HG03558 (cell line): Measurements from ENCODE around the gene NPR2.

Experiments
- ATAC-seq: cut with Tn5 transposase; IDR thresholded peaks from one replicate; pipeline ENCODE4 v1.9.1; 2021; ENCODE audit warnings: moderate number of reproducible peaks; ENCODE audit not compliant: unreplicated experiment; ENCODE audit errors: extremely low read depth

NPR2 gene

GRCh38 chr9:35797311-35798109 is 6.1 kb downstream of the NPR2 start:
- no peak for ATAC-seq

DNA sequence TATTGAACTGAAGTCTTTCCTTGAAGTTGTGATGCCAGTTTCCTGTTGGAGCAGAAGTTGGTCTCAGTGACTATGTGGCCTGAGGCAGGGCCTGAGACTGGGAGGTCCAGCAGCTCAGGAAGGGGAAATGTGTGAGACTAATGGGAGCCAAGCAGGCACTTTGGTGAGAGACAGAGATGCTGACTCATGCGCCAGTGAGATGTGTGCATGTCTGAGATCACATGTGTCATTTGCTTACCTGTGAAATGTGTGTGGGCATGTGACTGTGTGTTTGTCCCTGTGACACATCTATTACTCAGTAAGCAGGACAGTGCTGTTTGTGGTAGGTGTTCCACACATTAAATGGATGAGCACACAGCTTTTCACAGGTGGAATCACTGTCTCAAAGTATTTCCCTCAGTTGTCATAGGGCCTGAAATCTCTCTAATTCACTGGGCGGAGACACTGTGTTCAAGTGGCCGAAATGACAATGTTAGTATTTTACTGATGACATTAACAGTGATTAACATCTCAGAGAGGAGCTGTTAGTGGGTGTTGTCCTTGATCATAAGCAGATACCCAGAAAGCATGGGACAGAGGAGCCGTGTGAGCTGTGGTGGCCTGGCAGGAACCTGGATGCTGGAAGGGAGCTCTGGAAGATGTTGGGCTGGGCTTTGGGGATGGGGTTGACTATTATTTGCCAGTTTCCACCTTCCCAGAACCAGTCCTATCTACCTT is 7.4 kb downstream of the NPR2 start:
- ATAC-seq: no peak

DNA sequence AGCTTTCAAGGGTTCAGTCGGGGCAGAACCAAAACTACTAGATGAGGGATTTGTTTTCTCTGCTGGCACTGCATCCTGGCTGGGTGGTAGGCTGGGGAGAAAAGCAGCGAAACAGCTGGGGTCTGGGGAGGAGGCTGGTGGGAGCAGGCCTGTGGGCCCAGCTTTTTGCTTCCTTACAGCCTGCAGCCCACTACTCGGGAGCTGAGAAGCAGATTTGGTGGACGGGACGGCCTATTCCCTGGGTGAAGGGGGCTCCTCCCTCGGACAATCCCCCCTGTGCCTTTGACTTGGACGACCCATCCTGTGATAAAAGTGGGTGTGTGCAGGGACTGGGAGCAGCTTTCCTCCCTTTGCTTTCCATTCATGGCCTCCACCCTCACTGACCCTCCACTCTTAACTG is 9.1 kb downstream of the NPR2 start:
- no peak for ATAC-seq

- ATAC-seq: no peak
These were observed 10.1 kb downstream of the NPR2 start for GRCh38 chr9:35801328-35802128.

GRCh38 chr9:35806101-35806500 is 14.7 kb downstream of the NPR2 start:
- no peak for ATAC-seq

DNA sequence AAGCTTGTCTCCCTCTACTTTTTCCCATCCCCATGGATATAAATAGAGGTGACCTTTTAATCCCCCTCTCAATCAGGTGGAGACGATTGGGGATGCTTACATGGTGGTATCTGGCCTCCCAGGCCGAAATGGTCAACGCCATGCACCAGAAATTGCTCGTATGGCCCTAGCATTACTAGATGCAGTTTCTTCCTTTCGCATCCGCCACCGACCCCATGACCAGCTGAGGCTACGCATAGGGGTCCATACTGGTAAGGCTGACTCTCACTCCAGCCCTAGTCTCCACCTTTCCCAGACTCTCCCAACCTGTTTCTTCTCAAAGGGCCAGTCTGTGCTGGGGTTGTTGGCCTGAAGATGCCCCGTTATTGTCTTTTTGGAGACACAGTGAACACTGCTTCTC is 17.0 kb downstream of the NPR2 start:
- no peak for ATAC-seq

GRCh38 chr9:35810122-35810521 is 18.7 kb downstream of the NPR2 start:
- no peak for ATAC-seq

DNA sequence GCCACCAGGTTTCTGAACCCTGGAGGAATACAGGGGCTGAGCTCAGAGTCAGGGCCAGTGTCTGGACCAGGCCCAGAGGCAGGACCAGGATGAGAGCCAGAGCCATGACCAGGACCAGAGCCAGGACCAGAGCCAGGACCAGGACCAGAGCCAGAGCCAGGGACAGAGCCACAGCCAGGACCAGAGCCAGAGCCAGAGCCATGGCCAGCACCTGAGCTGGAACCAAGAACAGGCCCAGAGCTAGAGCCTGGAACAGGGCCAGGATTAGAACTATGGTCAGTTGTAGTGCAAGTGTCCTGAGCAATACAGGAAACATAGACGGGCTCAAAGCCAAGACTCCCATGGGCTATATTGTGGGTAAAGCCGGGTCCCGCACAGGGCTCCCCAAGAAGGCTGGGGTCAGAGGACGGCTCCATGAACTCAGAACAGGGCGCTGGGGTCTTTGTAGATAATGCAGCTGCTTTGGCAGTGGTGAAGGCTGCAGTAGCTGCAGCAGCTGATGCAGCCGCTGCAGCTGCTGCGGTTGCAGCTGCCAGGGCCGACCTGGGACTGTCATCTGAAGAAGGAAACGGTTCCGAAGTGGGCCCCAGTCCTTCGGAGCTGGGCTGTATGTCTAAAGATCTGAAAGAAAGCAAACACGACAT is 20.1 kb downstream of the NPR2 start:
- no peak for ATAC-seq

DNA sequence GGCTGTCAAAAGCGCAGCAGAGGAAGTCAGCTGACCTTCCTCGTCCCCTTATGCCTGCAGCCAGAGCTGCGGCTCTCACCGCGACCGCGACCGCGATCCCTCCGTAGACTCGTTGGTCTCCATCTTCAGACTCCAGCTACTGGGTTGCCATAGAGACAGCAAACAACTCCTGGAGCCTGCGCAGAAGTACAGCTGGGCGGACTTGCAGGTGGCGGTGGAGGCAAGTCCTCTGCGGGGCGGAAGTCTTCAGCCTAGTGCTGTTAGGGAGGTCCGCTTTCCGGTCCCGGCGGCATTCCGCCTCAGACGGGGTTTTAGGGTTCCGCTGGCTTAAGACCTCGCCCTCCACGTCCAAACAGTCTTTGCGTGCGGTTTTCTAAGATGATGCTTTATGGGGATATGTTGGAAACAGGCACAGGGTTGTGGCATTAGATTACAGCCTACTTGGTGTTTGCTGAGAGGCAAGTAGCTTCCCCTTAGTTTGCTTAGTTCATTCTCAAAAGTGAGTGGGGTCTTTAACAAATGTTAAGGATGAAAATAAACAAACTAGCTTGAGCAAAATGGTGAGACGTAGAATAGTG is 20.7 kb downstream of the NPR2 start, which contains the start of gene SPAG8:
SPAG8 (minus strand) TSS at position 238 of the 578 bp plus-strand sequence; CDS start at position 123, 115 bp downstream.
- peak; percentile 50 for ATAC-seq

GRCh38 chr9:35813434-35814105 is 22.2 kb downstream of the NPR2 start:
- no peak for ATAC-seq

DNA sequence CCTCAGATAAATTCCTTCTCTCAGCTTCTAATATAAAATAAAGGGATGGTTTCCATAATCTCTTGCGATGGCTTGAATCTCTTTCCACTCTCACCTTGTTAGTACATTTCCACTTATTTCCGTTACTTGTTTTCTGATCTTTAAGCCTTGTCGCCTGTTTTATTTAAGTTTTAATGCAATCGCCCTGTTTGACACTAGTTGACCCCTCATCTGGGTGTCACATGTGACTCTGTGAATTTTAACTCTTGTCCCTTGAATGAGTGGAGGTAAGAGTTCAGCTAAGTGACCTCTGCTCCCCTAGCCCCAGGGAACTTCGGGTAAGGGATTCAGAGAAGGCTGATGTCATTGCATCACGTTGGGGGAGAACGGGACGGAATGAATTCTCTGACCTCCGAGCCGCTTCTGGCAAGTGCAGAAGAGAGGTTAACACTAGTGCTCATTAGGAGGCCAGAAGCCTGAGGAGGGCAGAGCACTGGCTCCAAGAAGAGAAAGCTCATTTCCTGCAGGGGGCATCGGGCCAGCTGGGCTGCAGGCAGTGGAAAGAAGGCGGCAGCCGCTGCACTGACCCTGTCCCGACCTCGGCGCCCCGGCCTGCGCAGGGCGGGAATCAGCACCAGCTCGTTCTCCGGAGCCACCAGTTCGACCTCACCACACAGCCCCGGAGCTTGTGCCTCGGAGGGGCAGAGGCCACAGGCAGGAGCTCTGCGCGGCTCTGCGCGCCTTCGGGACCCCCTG is 22.9 kb downstream of the NPR2 start:
- ATAC-seq: peak; percentile 15

DNA sequence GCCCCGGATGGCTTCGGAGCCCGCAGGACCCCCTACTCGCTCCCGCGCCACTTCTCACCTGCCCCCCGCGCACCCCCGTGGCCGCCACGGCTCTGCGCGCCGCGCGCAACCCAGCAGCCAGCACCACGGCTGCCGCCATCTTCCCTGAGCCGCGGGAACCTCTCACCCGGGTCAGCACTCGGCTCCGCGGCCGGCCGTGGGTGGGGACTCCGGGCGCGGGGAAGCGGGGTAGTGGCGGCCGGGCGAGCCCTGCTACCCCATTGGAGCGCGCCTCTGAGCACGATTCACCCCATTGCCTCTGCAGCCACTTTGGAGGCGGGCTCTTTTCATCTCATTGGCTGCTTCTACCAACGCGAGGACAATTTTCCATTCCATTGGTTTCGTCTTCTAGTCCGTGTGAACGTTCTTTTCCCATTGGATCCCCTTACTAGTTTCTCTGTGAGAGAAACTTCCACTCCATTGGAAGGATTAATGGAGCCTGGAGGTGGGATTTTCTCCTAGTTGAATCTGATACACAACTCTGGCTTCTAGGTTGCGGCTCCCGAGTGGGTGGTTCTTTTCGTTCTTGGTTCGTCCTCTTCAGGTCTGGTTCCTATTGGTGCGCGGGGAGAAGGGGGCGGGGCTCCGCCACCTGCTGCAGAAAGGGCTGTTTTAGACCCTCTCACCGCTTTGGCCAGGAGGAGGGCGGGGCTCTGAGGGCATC is 23.6 kb downstream of the NPR2 start, which contains the start of gene HINT2:
HINT2 (minus strand) TSS at position 202 of the 703 bp plus-strand sequence; CDS start at position 139, 63 bp downstream.
- peak; percentile 39 for ATAC-seq

GRCh38 chr9:35816708-35817107 is 25.3 kb downstream of the NPR2 start:
- ATAC-seq: no peak

DNA sequence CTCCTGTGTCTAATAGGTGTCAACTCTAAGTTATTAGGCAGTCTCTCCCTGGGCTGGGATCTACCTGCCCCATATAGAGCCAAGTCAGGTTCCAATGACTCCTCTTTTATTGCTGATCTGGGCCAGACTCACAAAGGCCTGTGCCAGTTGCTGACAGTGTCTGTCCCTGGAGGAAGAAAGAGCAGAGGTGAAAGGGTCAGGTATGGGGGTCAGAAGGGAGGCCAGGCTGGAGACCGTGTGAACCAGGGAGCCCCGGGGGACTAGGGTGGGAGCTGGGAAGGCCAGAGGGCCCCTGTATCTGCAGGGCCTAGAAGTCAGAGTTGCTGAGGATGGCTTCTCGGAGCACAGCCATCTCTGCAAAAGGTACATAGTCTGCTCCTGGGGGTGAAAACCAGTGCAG is 26.9 kb downstream of the NPR2 start:
- ATAC-seq: no peak

DNA sequence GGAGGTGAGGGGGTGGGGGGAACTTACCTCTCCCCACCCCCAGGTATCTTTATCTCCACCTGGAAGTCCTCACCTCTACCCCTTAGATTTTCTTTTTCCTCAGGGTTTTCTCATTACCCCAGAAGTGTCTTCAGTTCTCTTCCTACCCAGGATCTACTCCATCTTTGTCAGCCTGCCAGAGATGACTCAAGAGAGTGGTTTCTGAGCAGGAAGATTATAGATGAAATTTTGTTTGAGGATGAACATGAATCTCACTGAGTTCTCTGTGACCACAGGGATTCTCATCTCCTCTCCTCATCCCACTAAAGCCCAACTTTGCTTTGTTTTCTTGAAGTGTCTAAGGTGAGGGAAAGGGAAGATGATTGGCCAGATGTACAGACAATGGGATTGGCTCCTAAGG is 28.7 kb downstream of the NPR2 start:
- no peak for ATAC-seq

GRCh38 chr9:35822926-35823325 is 31.5 kb downstream of the NPR2 start:
- no peak for ATAC-seq

- no peak for ATAC-seq
These were observed 34.8 kb downstream of the NPR2 start for GRCh38 chr9:35826071-35826701.

GRCh38 chr9:35827486-35827885 is 36.1 kb downstream of the NPR2 start:
- ATAC-seq: no peak
